A549 (cell line): ENCODE results near the gene NOS3. TPM values are rescaled to one million over a fixed set of nuclear protein-coding genes. Genes with fewer than 3 reads are reported as not detected.

Experiments
- ATAC-seq, 2 experiments: fragments of 200-7000 bp in 1 of 2; fragments of >200 bp in 1 of 2; cut with Nextera tagmentation in 1 of 2; cut with Tn5 transposase in 1 of 2; 3 replicates each; pipeline versions ENCODE4 v1.8.0 to v1.9.1; 2018 to 2020; ENCODE audit warnings: mild to moderate bottlenecking in 1 of 2, moderate library complexity in 1 of 2
- CTCF ChIA-PET: fragments of 300-600 bp; sonication (Branson Sonifier 250); formaldehyde crosslinking; extraction: SDS; loops from one replicate; lab custom pipeline; 2021; ENCODE audit warnings: antibody characterized with exemption, inconsistent platforms; lab: Yijun Ruan, JAX
- POLR2A ChIA-PET: fragments of 350-600 bp; formaldehyde crosslinking; extraction: SDS; loops from one replicate; lab custom pipeline; 2021; ENCODE audit warnings: antibody characterized with exemption, inconsistent platforms; lab: Yijun Ruan, JAX
- DNase-seq, 2 experiments: peaks; one replicate each; pipeline versions ENCODE4 v3.0.0 to v3.0.0-alpha.2; 2011 to 2016; ENCODE audit warnings: low read depth in 1 of 2, low spot score in 1 of 2
- FAIRE-seq: peaks from 2 replicates; lab custom pipeline; 2011; peaks lifted over from hg19 to GRCh38; lab: Jason Lieb, UNC
- H3K27ac ChIP-seq, 2 experiments: fragments of >200 bp; sonication (Bioruptor Twin); formaldehyde crosslinking; 3 replicates each; pipeline ENCODE4 v1.5.1; 2016 to 2017
- H3K4me1 ChIP-seq: fragments of >200 bp; sonication (Bioruptor Twin); formaldehyde crosslinking; 3 replicates; pipeline ENCODE4 v1.6.1; 2016
- H3K4me2 ChIP-seq: fragments of >200 bp; sonication (Bioruptor Twin); formaldehyde crosslinking; 3 replicates; pipeline ENCODE4 v1.6.1; 2016
- H3K4me3 ChIP-seq: fragments of >200 bp; sonication (Bioruptor Twin); formaldehyde crosslinking; 3 replicates; pipeline ENCODE4 v1.5.1; 2016
- H3K9me3 ChIP-seq: fragments of >200 bp; sonication (Bioruptor Twin); formaldehyde crosslinking; 3 replicates; pipeline ENCODE4 v1.6.1; 2016
- BHLHE40 ChIP-seq: IDR thresholded peaks from 2 replicates; pipeline ENCODE4 v1.6.1; 2012; ENCODE audit warnings: low read depth, low read length, inconsistent platforms
- CHD2 ChIP-seq: fragments of 150-350 bp; IDR thresholded peaks from 2 replicates; pipeline ENCODE4 v1.6.1; 2014; ENCODE audit warnings: low read length; ENCODE audit not compliant: partially characterized antibody
- EHF ChIP-seq: fragments of 250-450 bp; sonication (Bioruptor Pico); IDR thresholded peaks from 2 replicates; pipeline ENCODE4 v1.5.0; 2020; ENCODE audit warnings: mild to moderate bottlenecking
- ESRRA ChIP-seq: fragments of 150-350 bp; IDR thresholded peaks from 2 replicates; pipeline ENCODE4 v1.6.1; 2014; ENCODE audit warnings: mild to moderate bottlenecking, low read length, borderline replicate concordance
- HEYL ChIP-seq: fragments of 250-450 bp; sonication (Bioruptor Pico); IDR thresholded peaks from 2 replicates; pipeline ENCODE4 v1.8.0; 2021; ENCODE audit warnings: mild to moderate bottlenecking, moderate library complexity
- HOXB5 ChIP-seq: fragments of 250-450 bp; sonication (Bioruptor Pico); IDR thresholded peaks from 2 replicates; pipeline ENCODE4 v1.5.0; 2020; ENCODE audit warnings: mild to moderate bottlenecking, moderate library complexity
- JUN ChIP-seq, 2 experiments: fragments of >200 bp; sonication (Bioruptor Twin); formaldehyde crosslinking; IDR thresholded peaks; 2 replicates in 1 of 2; 3 replicates in 1 of 2; pipeline ENCODE4 v1.6.1; 2016 to 2017
- JUNB ChIP-seq: fragments of >200 bp; sonication (Bioruptor Twin); formaldehyde crosslinking; IDR thresholded peaks from 2 replicates; pipeline ENCODE4 v1.6.1; 2016
- KDM1A ChIP-seq: fragments of 200-600 bp; sonication (generic); IDR thresholded peaks from 2 replicates; pipeline ENCODE4 v1.6.1; 2016; ENCODE audit warnings: low read depth, mild to moderate bottlenecking
- MAFK ChIP-seq: fragments of 450-650 bp; IDR thresholded peaks from 2 replicates; pipeline ENCODE4 v1.6.1; 2014; ENCODE audit not compliant: partially characterized antibody
- MAX ChIP-seq: IDR thresholded peaks from 2 replicates; pipeline ENCODE4 v1.6.1; 2012
- MAZ ChIP-seq: fragments of 150-350 bp; IDR thresholded peaks from 2 replicates; pipeline ENCODE4 v1.6.1; 2014; ENCODE audit warnings: antibody characterized with exemption, low read depth, low read length, borderline replicate concordance
- MYC ChIP-seq: IDR thresholded peaks from 2 replicates; pipeline ENCODE4 v1.6.1; 2012; ENCODE audit warnings: mild to moderate bottlenecking, inconsistent platforms, low read length, improper control_type of control experiment, borderline replicate concordance
- NR3C1 ChIP-seq: fragments of >200 bp; sonication (Bioruptor Twin); formaldehyde crosslinking; IDR thresholded peaks from 3 replicates; pipeline ENCODE4 v1.6.1; 2017
- PHF8 ChIP-seq: fragments of 200-600 bp; sonication (generic); IDR thresholded peaks from 2 replicates; pipeline ENCODE4 v1.6.1; 2016; ENCODE audit warnings: low read depth, mild to moderate bottlenecking, antibody characterized with exemption, moderate library complexity, borderline replicate concordance
- POLR2A ChIP-seq: IDR thresholded peaks from 2 replicates; pipeline ENCODE4 v1.6.1; 2012; ENCODE audit warnings: mild to moderate bottlenecking, low read length
- RAD21 ChIP-seq, 2 experiments: fragments of >200 bp in 1 of 2; sonication (Bioruptor Twin) in 1 of 2; formaldehyde crosslinking in 1 of 2; IDR thresholded peaks in 1 of 2; conservative IDR thresholded peaks in 1 of 2; 2 replicates in 1 of 2; 3 replicates in 1 of 2; pipeline ENCODE4 v1.6.1; 2012 to 2018; ENCODE audit warnings: inconsistent platforms in 1 of 2
- RARB ChIP-seq: fragments of 250-450 bp; sonication (Bioruptor Pico); IDR thresholded peaks from 2 replicates; pipeline ENCODE4 v1.8.0; 2021; ENCODE audit warnings: mild to moderate bottlenecking, moderate library complexity
- RCOR1 ChIP-seq: fragments of 150-350 bp; IDR thresholded peaks from 2 replicates; pipeline ENCODE4 v1.6.1; 2014; ENCODE audit warnings: antibody characterized with exemption, low read length, low read depth
- RFX5 ChIP-seq: fragments of 450-650 bp; IDR thresholded peaks from 2 replicates; pipeline ENCODE4 v1.7.1; 2014; ENCODE audit warnings: antibody characterized with exemption, mild to moderate bottlenecking, moderate library complexity
- RNF2 ChIP-seq: fragments of 200-600 bp; sonication (generic); IDR thresholded peaks from 2 replicates; pipeline ENCODE4 v1.6.1; 2016; ENCODE audit warnings: low read depth, mild to moderate bottlenecking, antibody characterized with exemption, moderate library complexity, borderline replicate concordance
- SMC3 ChIP-seq: fragments of >200 bp; sonication (Bioruptor Twin); formaldehyde crosslinking; IDR thresholded peaks from 3 replicates; pipeline ENCODE4 v1.6.1; 2018; ENCODE audit warnings: inconsistent platforms
- SREBF2 ChIP-seq: fragments of 450-650 bp; IDR thresholded peaks from 2 replicates; pipeline ENCODE4 v1.6.1; 2014; ENCODE audit warnings: mild to moderate bottlenecking, moderate library complexity
- TP53 ChIP-seq: fragments of 250-450 bp; sonication (Bioruptor Pico); IDR thresholded peaks from 2 replicates; pipeline ENCODE4 v1.5.0; 2021; ENCODE audit warnings: mild to moderate bottlenecking, moderate library complexity
- USF2 ChIP-seq: fragments of 450-650 bp; IDR thresholded peaks from 2 replicates; pipeline ENCODE4 v1.6.1; 2014; ENCODE audit warnings: antibody characterized with exemption
- ZC3H11A ChIP-seq: fragments of 450-650 bp; IDR thresholded peaks from 2 replicates; pipeline ENCODE4 v1.6.1; 2014; ENCODE audit warnings: antibody characterized with exemption, mild to moderate bottlenecking
- ZNF302 ChIP-seq: fragments of 250-450 bp; sonication (Bioruptor Pico); IDR thresholded peaks from 2 replicates; pipeline ENCODE4 v1.9.0; 2021; ENCODE audit warnings: inconsistent platforms, mild to moderate bottlenecking, moderate library complexity
- WGBS: methylation state at CpG from one replicate; pipeline ENCODE4 v1.1.6; 2017; ENCODE audit errors: missing lambda C conversion rate; 5-methylcytosine and 5-hydroxymethylcytosine counted together
- polyA plus RNA-seq, 4 experiments: library from polyadenylated mRNA; depleted of rRNA in 3 of 4; stranded (reverse); fragments of >200 nt; fragmentation: RNase III in 1 of 4; extraction: RNeasy Plus Mini Kit Qiagen cat#74134 plus additional on column Dnase treatment in 1 of 4; gene quantifications; 2 replicates in 3 of 4; 3 replicates in 1 of 4; pipeline ENCODE4 v1.2.3, GENCODE V29; 2011 to 2017
- TF ChIP-seq, protein P1 (sequence below): fragments of 150-350 bp; IDR thresholded peaks from 2 replicates; pipeline ENCODE4 v1.6.1; 2014; ENCODE audit warnings: low read depth, mild to moderate bottlenecking, low read length
- TF ChIP-seq, protein P2 (sequence below): fragments of >200 bp; sonication (Bioruptor Twin); formaldehyde crosslinking; IDR thresholded peaks from 3 replicates; pipeline ENCODE4 v1.5.1; 2016

The NOS3 gene
- polyA plus RNA-seq, 2 of the 4 experiments (the other 2 are of a cell fraction), result 0.52 to 0.71 TPM

DNA sequence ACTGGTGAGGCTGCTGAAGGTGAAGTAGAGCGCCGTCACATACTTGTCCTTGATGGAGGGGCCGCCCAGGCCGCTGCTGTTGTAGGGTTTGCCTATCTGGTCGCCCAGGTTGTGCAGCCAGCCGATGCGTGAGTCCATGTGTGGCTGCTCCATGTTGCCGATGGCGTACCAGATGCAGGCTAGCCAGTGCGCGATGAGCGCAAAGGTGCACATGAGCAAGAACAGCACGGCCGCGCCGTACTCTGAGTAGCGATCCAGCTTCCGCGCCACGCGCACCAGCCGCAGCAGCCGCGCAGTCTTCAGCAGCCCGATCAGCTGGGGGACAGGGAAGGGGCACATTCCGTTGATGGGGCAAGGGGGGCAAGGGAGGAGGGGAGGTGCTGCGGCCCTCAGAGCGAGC, 39.3 kb upstream of the NOS3 start:
- FAIRE-seq (no peak), DNase-seq (no peak), ATAC-seq (no peak)
- Histone ChIP-seq H3K9me3 (no peaks in the 10 kb centered on the region), H3K4me3 (no peak overlapping the region), H3K27ac (no peak overlapping the region), H3K4me1 (no peaks in the 10 kb centered on the region), H3K4me2 (no peak overlapping the region)
- CTCF ChIA-PET, result interaction anchor here (3.5 to 4.4 kb wide), 2 partner anchors 11 to 34 kb away, joined by 16 to 29 read pairs; no protein-coding TSS in a partner anchor
- TF ChIP-seq, protein P1, sequence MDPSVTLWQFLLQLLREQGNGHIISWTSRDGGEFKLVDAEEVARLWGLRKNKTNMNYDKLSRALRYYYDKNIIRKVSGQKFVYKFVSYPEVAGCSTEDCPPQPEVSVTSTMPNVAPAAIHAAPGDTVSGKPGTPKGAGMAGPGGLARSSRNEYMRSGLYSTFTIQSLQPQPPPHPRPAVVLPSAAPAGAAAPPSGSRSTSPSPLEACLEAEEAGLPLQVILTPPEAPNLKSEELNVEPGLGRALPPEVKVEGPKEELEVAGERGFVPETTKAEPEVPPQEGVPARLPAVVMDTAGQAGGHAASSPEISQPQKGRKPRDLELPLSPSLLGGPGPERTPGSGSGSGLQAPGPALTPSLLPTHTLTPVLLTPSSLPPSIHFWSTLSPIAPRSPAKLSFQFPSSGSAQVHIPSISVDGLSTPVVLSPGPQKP, result no peak
- no peak for TF ChIP-seq RCOR1
- TF ChIP-seq SREBF2, result no peak
- TF ChIP-seq MYC, result no peak
- TF ChIP-seq BHLHE40, result no peak
- no peak for TF ChIP-seq RARB (CRISPR knock-in tag)
- TF ChIP-seq, protein P2, sequence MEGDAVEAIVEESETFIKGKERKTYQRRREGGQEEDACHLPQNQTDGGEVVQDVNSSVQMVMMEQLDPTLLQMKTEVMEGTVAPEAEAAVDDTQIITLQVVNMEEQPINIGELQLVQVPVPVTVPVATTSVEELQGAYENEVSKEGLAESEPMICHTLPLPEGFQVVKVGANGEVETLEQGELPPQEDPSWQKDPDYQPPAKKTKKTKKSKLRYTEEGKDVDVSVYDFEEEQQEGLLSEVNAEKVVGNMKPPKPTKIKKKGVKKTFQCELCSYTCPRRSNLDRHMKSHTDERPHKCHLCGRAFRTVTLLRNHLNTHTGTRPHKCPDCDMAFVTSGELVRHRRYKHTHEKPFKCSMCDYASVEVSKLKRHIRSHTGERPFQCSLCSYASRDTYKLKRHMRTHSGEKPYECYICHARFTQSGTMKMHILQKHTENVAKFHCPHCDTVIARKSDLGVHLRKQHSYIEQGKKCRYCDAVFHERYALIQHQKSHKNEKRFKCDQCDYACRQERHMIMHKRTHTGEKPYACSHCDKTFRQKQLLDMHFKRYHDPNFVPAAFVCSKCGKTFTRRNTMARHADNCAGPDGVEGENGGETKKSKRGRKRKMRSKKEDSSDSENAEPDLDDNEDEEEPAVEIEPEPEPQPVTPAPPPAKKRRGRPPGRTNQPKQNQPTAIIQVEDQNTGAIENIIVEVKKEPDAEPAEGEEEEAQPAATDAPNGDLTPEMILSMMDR, result no peak
- TF ChIP-seq RFX5, result no peak
- TF ChIP-seq HEYL (CRISPR knock-in tag), result no peak
- TF ChIP-seq RAD21 (conservative IDR thresholded peaks at IDR 0.05 in 1 of 2, IDR thresholded peaks at IDR 0.05 in 1 of 2), result no peak
- TF ChIP-seq HOXB5 (CRISPR knock-in tag), result no peak
- TF ChIP-seq CHD2, result no peak
- TF ChIP-seq PHF8, result no peak
- no peak for TF ChIP-seq SMC3
- TF ChIP-seq KDM1A, result no peak
- no peak for TF ChIP-seq MAZ
- no peak for TF ChIP-seq USF2
- no peak for TF ChIP-seq RNF2
- no peak for TF ChIP-seq ZC3H11A
- no peak for TF ChIP-seq ESRRA
- POLR2A ChIA-PET, result no interaction called here
- 72% methylated on average over 14 of the region's 28 CpGs for WGBS

GRCh38 chr7:150952331-150953050, 38.3 kb upstream of the NOS3 start:
- TF ChIP-seq TP53 (CRISPR knock-in tag) (no peak), BHLHE40 (no peak), JUN (IDR thresholded peaks at IDR 0.05) (no peak), EHF (CRISPR knock-in tag) (no peak), NR3C1 (no peak), ZNF302 (CRISPR knock-in tag) (no peak), MAX (no peak), JUNB (no peak), MAFK (no peak), POLR2A (no peak)
- TF ChIP-seq, protein P1, result no peak
- TF ChIP-seq, all 56 proteins: peak for 0
- Histone ChIP-seq H3K4me3 (no peak overlapping the region), H3K27ac (no peak overlapping the region), H3K4me2 (no peak overlapping the region), H3K4me1 (no peaks in the 10 kb centered on the region), H3K9me3 (no peaks in the 10 kb centered on the region)
- FAIRE-seq (no peak), ATAC-seq (no peak), DNase-seq (no peak)
- CTCF ChIA-PET, result interaction anchor here (1.8 to 4.4 kb wide), 3 partner anchors 10 to 54 kb away, joined by 9 to 29 read pairs (median 16); no protein-coding TSS in a partner anchor
- POLR2A ChIA-PET, result no interaction called here
- WGBS, result 66% methylated on average over 33 of the region's 33 CpGs
